ENCODE data around the gene CDC42EP5. TPM values are rescaled to one million over a fixed set of nuclear protein-coding genes. Genes with fewer than 3 reads are reported as not detected.

CDC42EP5 gene
- total RNA-seq, 2 experiments from 2014 or later: not detected

GRCh38 chr19:54452626-54453025 is 20.5 kb downstream of the CDC42EP5 start:
- H3K36me3 ChIP-seq (ENCODE audit: insufficient read depth, low read length): peaks cover 74% of the 10 kb centered on the region
- ChIA-PET POLR2A (interaction anchor here (2.5 kb wide), 1 partner anchor 10 kb away, joined by 11 read pairs; the partner anchor contains the start of gene LENG9), CTCF (no interaction called here)
- ATAC-seq (ENCODE audit: poor library complexity) (no peak), DNase-seq (peak in 1 of 14 experiments; percentile 20)
- H3K4me3 Mint-ChIP-seq: peak overlapping the region; percentile 67
- peak overlapping the region; percentile 75 for H3K27ac Mint-ChIP-seq
- intact Hi-C loops (cut with DNase I, micrococcal nuclease): no loop called here
- no peak overlapping the region for H3K27ac ChIP-seq (ENCODE audit: low read depth in 1 of 2, low read length in 2 of 2)
- H3K9me3 ChIP-seq (ENCODE audit: control insufficient read depth in 1 of 2, insufficient read depth in 1 of 2, low read length in 2 of 2): no peaks in the 10 kb centered on the region
- no peaks in the 10 kb centered on the region for H3K27me3 ChIP-seq (ENCODE audit: control insufficient read depth in 1 of 2, insufficient read depth in 2 of 2, low read length in 2 of 2)
- H3K36me3 Mint-ChIP-seq (ENCODE audit: low read depth): peaks cover 96% of the 10 kb centered on the region
- TF ChIP-seq, protein P1, sequence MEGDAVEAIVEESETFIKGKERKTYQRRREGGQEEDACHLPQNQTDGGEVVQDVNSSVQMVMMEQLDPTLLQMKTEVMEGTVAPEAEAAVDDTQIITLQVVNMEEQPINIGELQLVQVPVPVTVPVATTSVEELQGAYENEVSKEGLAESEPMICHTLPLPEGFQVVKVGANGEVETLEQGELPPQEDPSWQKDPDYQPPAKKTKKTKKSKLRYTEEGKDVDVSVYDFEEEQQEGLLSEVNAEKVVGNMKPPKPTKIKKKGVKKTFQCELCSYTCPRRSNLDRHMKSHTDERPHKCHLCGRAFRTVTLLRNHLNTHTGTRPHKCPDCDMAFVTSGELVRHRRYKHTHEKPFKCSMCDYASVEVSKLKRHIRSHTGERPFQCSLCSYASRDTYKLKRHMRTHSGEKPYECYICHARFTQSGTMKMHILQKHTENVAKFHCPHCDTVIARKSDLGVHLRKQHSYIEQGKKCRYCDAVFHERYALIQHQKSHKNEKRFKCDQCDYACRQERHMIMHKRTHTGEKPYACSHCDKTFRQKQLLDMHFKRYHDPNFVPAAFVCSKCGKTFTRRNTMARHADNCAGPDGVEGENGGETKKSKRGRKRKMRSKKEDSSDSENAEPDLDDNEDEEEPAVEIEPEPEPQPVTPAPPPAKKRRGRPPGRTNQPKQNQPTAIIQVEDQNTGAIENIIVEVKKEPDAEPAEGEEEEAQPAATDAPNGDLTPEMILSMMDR (IDR thresholded peaks at IDR 0.05): no peak
- no peaks in the 10 kb centered on the region for H3K27me3 Mint-ChIP-seq
- no peak overlapping the region for H3K4me3 ChIP-seq (ENCODE audit: low read length)
- no peaks in the 10 kb centered on the region for H3K9me3 Mint-ChIP-seq
- peaks cover 46% of the 10 kb centered on the region for H3K4me1 Mint-ChIP-seq (ENCODE audit: low read depth)
- peaks cover 42% of the 10 kb centered on the region for H3K4me1 ChIP-seq (ENCODE audit: insufficient read depth, low read length)

GRCh38 chr19:54451997-54452396 is 21.1 kb downstream of the CDC42EP5 start:
- POLR2A ChIA-PET: interaction anchor here (1.5 to 2.5 kb wide), 2 partner anchors 8 to 10 kb away, joined by 5 to 11 read pairs; partner anchors contain the start of gene LENG9
- H3K27ac Mint-ChIP-seq: peak overlapping the region; percentile 98

GRCh38 chr19:54451331-54451871 is 21.7 kb downstream of the CDC42EP5 start:
- peaks cover 56% of the 10 kb centered on the region for H3K4me1 Mint-ChIP-seq (ENCODE audit: low read depth)
- H3K4me3 Mint-ChIP-seq: peak overlapping the region; percentile 92
- Histone ChIP-seq H3K27me3 (ENCODE audit: control insufficient read depth in 1 of 2, insufficient read depth in 2 of 2, low read length in 2 of 2) (no peaks in the 10 kb centered on the region), H3K4me3 (ENCODE audit: low read length) (no peak overlapping the region), H3K4me1 (ENCODE audit: insufficient read depth, low read length) (peaks cover 48% of the 10 kb centered on the region), H3K9me3 (ENCODE audit: control insufficient read depth in 1 of 2, insufficient read depth in 1 of 2, low read length in 2 of 2) (no peaks in the 10 kb centered on the region), H3K36me3 (ENCODE audit: insufficient read depth, low read length) (peaks cover 65% of the 10 kb centered on the region), H3K27ac (ENCODE audit: low read depth in 1 of 2, low read length in 2 of 2) (peak overlapping the region in 1 of 2 donors; percentile 40)
- TF ChIP-seq, protein P1 (IDR thresholded peaks at IDR 0.05): no peak
- ChIA-PET POLR2A (interaction anchor here (1.5 to 2.5 kb wide), 2 partner anchors 9 to 11 kb away, joined by 5 to 11 read pairs; partner anchors contain the start of gene LENG9), CTCF (interaction anchor here (1.4 kb wide), 1 partner anchor 12 kb away, joined by 3 read pairs; the partner anchor contains the start of gene LENG9)
- peak overlapping the region; percentile 98 for H3K27ac Mint-ChIP-seq
- H3K27me3 Mint-ChIP-seq: no peaks in the 10 kb centered on the region
- H3K9me3 Mint-ChIP-seq: no peaks in the 10 kb centered on the region
- ATAC-seq (ENCODE audit: poor library complexity) (no peak), DNase-seq (peak in 2 of 14 experiments; percentile 39 to 45)
- peaks cover 85% of the 10 kb centered on the region for H3K36me3 Mint-ChIP-seq (ENCODE audit: low read depth)
- intact Hi-C loops (cut with DNase I, micrococcal nuclease): no loop called here

More at GRCh38 chr19:54451997-54452396, 21.1 kb downstream of the CDC42EP5 start:
- no peaks in the 10 kb centered on the region for H3K9me3 ChIP-seq (ENCODE audit: control insufficient read depth in 1 of 2, insufficient read depth in 1 of 2, low read length in 2 of 2)
- peaks cover 48% of the 10 kb centered on the region for H3K4me1 ChIP-seq (ENCODE audit: insufficient read depth, low read length)
- intact Hi-C loops (cut with DNase I, micrococcal nuclease): no loop called here
- Mint-ChIP-seq H3K36me3 (ENCODE audit: low read depth) (peaks cover 90% of the 10 kb centered on the region), H3K4me3 (peak overlapping the region; percentile 92), H3K4me1 (ENCODE audit: low read depth) (peaks cover 53% of the 10 kb centered on the region), H3K27me3 (no peaks in the 10 kb centered on the region), H3K9me3 (no peaks in the 10 kb centered on the region)
- DNase-seq (no peak), ATAC-seq (ENCODE audit: poor library complexity) (no peak)
- CTCF ChIA-PET: no interaction called here
- H3K27ac ChIP-seq (ENCODE audit: low read depth in 1 of 2, low read length in 2 of 2): peak overlapping the region in 1 of 2 donors; percentile 7
- TF ChIP-seq, protein P1 (IDR thresholded peaks at IDR 0.05): no peak
- H3K27me3 ChIP-seq (ENCODE audit: control insufficient read depth in 1 of 2, insufficient read depth in 2 of 2, low read length in 2 of 2): no peaks in the 10 kb centered on the region
- no peak overlapping the region for H3K4me3 ChIP-seq (ENCODE audit: low read length)
- peaks cover 71% of the 10 kb centered on the region for H3K36me3 ChIP-seq (ENCODE audit: insufficient read depth, low read length)
